Measurements from ENCODE around the gene CCL28. TPM values are rescaled to one million over a fixed set of nuclear protein-coding genes. Genes with fewer than 3 reads are reported as not detected.

The CCL28 gene
- total and polyA plus RNA-seq, 8 donors, result 0.29 to 6.4 (median 0.55) TPM

GRCh38 chr5:43352131-43352530 lies 60.1 kb downstream of the CCL28 start:
- DNase-seq (no peak), ATAC-seq (no peak)
- Histone ChIP-seq H3K9me3 (no peaks in the 10 kb centered on the region), H3K4me1 (no peaks in the 10 kb centered on the region), H3K4me3 (no peak overlapping the region), H3K27ac (no peak overlapping the region), H3K36me3 (no peaks in the 10 kb centered on the region), H3K27me3 (no peaks in the 10 kb centered on the region)
- intact Hi-C loops (cut with DNase I), result no loop called here
- no peak for TF ChIP-seq CTCF (IDR thresholded peaks at IDR 0.05)

GRCh38 chr5:43348861-43349363 lies 63.3 kb downstream of the CCL28 start:
- H3K27ac ChIP-seq, result no peak overlapping the region
- ATAC-seq (no peak), DNase-seq (no peak)
- no peaks in the 10 kb centered on the region for H3K36me3 ChIP-seq
- H3K4me3 ChIP-seq, result no peak overlapping the region
- H3K27me3 ChIP-seq, result no peaks in the 10 kb centered on the region
- intact Hi-C loops (cut with DNase I), result no loop called here
- H3K9me3 ChIP-seq, result no peaks in the 10 kb centered on the region
- no peaks in the 10 kb centered on the region for H3K4me1 ChIP-seq
- no peak for TF ChIP-seq CTCF (IDR thresholded peaks at IDR 0.05)

- H3K27me3 ChIP-seq, result no peaks in the 10 kb centered on the region
- no peaks in the 10 kb centered on the region for H3K9me3 ChIP-seq
- no peak for TF ChIP-seq CTCF (IDR thresholded peaks at IDR 0.05)
- intact Hi-C loops (cut with DNase I), result no loop called here
- no peak for ATAC-seq
- no peak for DNase-seq
- H3K4me3 ChIP-seq, result no peak overlapping the region
- H3K27ac ChIP-seq, result no peak overlapping the region
- H3K36me3 ChIP-seq, result no peaks in the 10 kb centered on the region
- no peaks in the 10 kb centered on the region for H3K4me1 ChIP-seq
Observed at GRCh38 chr5:43348207-43348606, 64.0 kb downstream of the CCL28 start.

- intact Hi-C loops (cut with DNase I), result no loop called here
- no peak overlapping the region for H3K27ac ChIP-seq
- TF ChIP-seq CTCF (IDR thresholded peaks at IDR 0.05), result no peak
- H3K4me1 ChIP-seq, result no peaks in the 10 kb centered on the region
- H3K27me3 ChIP-seq, result no peaks in the 10 kb centered on the region
- no peak overlapping the region for H3K4me3 ChIP-seq
- H3K9me3 ChIP-seq, result peaks cover 0 to 28% of the 10 kb centered on the region in 2 donors
- DNase-seq (no peak), ATAC-seq (peak; percentile 42)
- no peaks in the 10 kb centered on the region for H3K36me3 ChIP-seq
Observed at GRCh38 chr5:43338862-43339261, 73.3 kb downstream of the CCL28 start.

- no peak for TF ChIP-seq CTCF (IDR thresholded peaks at IDR 0.05)
- H3K9me3 ChIP-seq, result peaks cover 0 to 26% of the 10 kb centered on the region in 2 donors
- no peak overlapping the region for H3K27ac ChIP-seq
- no peaks in the 10 kb centered on the region for H3K36me3 ChIP-seq
- intact Hi-C loops (cut with DNase I), result no loop called here
- DNase-seq (no peak), ATAC-seq (no peak)
- H3K4me3 ChIP-seq, result no peak overlapping the region
- H3K4me1 ChIP-seq, result no peaks in the 10 kb centered on the region
- H3K27me3 ChIP-seq, result no peaks in the 10 kb centered on the region
Observed at GRCh38 chr5:43336159-43336558, 76.0 kb downstream of the CCL28 start.

Data from left lung (tissue), 10 donors.